ENCODE results near the gene SPCS2.

- no peak for TF ChIP-seq POLR2A (IDR thresholded peaks at IDR 0.05)
- no peak for TF ChIP-seq CTCF (IDR thresholded peaks at IDR 0.05)
- TF ChIP-seq POLR2AphosphoS5 (IDR thresholded peaks at IDR 0.05): no peak
Observed at GRCh38 chr11:74926304-74927030, 22.6 kb upstream of the SPCS2 start.
